HG03460 (cell line): ENCODE measurements around the gene LRIG1.

Experiments
- ATAC-seq: cut with Tn5 transposase; IDR thresholded peaks from one replicate; pipeline ENCODE4 v1.9.1; 2021; ENCODE audit not compliant: unreplicated experiment

LRIG1 gene

GRCh38 chr3:66406163-66406562 lies 94.7 kb downstream of the LRIG1 start:
- no peak for ATAC-seq

- ATAC-seq: no peak
Observed at GRCh38 chr3:66405701-66406091, 95.1 kb downstream of the LRIG1 start.

GRCh38 chr3:66404903-66405700 lies 95.7 kb downstream of the LRIG1 start:
- no peak for ATAC-seq

- ATAC-seq: no peak
Observed at GRCh38 chr3:66404197-66404596, 96.6 kb downstream of the LRIG1 start.

- ATAC-seq: no peak
Observed at GRCh38 chr3:66403323-66403990, 97.4 kb downstream of the LRIG1 start.

GRCh38 chr3:66402596-66403290 lies 98.1 kb downstream of the LRIG1 start:
- ATAC-seq: no peak

GRCh38 chr3:66401675-66402491 lies 98.9 kb downstream of the LRIG1 start:
- no peak for ATAC-seq

GRCh38 chr3:66401157-66401550 lies 99.7 kb downstream of the LRIG1 start:
- ATAC-seq: no peak

GRCh38 chr3:66400411-66401156 lies 100.2 kb downstream of the LRIG1 start:
- ATAC-seq: no peak

GRCh38 chr3:66399529-66400232 lies 101.1 kb downstream of the LRIG1 start:
- no peak for ATAC-seq

GRCh38 chr3:66398228-66399025 lies 102.4 kb downstream of the LRIG1 start:
- ATAC-seq: no peak

GRCh38 chr3:66397745-66398144 lies 103.1 kb downstream of the LRIG1 start:
- ATAC-seq: no peak

GRCh38 chr3:66396888-66397287 lies 103.9 kb downstream of the LRIG1 start:
- ATAC-seq: no peak

GRCh38 chr3:66396161-66396760 lies 104.6 kb downstream of the LRIG1 start:
- no peak for ATAC-seq

- no peak for ATAC-seq
Observed at GRCh38 chr3:66395635-66396034, 105.2 kb downstream of the LRIG1 start.

GRCh38 chr3:66394753-66395249 lies 106.0 kb downstream of the LRIG1 start:
- ATAC-seq: no peak

- ATAC-seq: peak; percentile 92
Observed at GRCh38 chr3:66394019-66394752, 106.6 kb downstream of the LRIG1 start.
